Measurements from ENCODE around the gene RAB6B. TPM values are rescaled to one million over a fixed set of nuclear protein-coding genes. Genes with fewer than 3 reads are reported as not detected.

The RAB6B gene
- total and polyA plus RNA-seq, 7 donors = 0.93 to 3.8 (median 2.0) TPM

- H3K9me3 ChIP-seq = no peaks in the 10 kb centered on the region
- H3K4me3 ChIP-seq = no peak overlapping the region
- no peaks in the 10 kb centered on the region for H3K4me1 ChIP-seq
- no peaks in the 10 kb centered on the region for H3K27me3 ChIP-seq (ENCODE audit: insufficient read depth in 3 of 3, low read length in 2 of 3)
- no peak for TF ChIP-seq CTCF (IDR thresholded peaks at IDR 0.05)
- H3K27ac ChIP-seq = no peak overlapping the region
- WGBS, 3 donors = 88 to 96% (median 96%) methylated on average over 4 of the region's 4 CpGs
- ATAC-seq = no peak
- no peak for DNase-seq
- intact Hi-C loops (cut with DNase I) = no loop called here
- H3K36me3 ChIP-seq (ENCODE audit: insufficient read depth in 1 of 2, low read depth in 1 of 2) = no peaks in the 10 kb centered on the region
Observed at GRCh38 chr3:133838296-133838789, 57.3 kb downstream of the RAB6B start.

GRCh38 chr3:133837487-133838295 lies 58.0 kb downstream of the RAB6B start:
- no peaks in the 10 kb centered on the region for H3K27me3 ChIP-seq (ENCODE audit: insufficient read depth in 3 of 3, low read length in 2 of 3)
- no peaks in the 10 kb centered on the region for H3K4me1 ChIP-seq
- no peaks in the 10 kb centered on the region for H3K36me3 ChIP-seq (ENCODE audit: insufficient read depth in 1 of 2, low read depth in 1 of 2)
- 88 to 92% (median 91%) methylated on average over 22 of the region's 22 CpGs for whole genome bisulfite sequencing, 3 donors
- no peak for DNase-seq
- ATAC-seq = no peak
- intact Hi-C loops (cut with DNase I) = no loop called here
- no peaks in the 10 kb centered on the region for H3K9me3 ChIP-seq
- no peak overlapping the region for H3K4me3 ChIP-seq
- no peak overlapping the region for H3K27ac ChIP-seq
- no peak for TF ChIP-seq CTCF (IDR thresholded peaks at IDR 0.05)

- no peak for ATAC-seq
- Histone ChIP-seq H3K4me1 (no peaks in the 10 kb centered on the region), H3K27me3 (ENCODE audit: insufficient read depth in 3 of 3, low read length in 2 of 3) (no peaks in the 10 kb centered on the region), H3K9me3 (no peaks in the 10 kb centered on the region), H3K4me3 (no peak overlapping the region), H3K36me3 (ENCODE audit: insufficient read depth in 1 of 2, low read depth in 1 of 2) (no peaks in the 10 kb centered on the region), H3K27ac (no peak overlapping the region)
- TF ChIP-seq CTCF (IDR thresholded peaks at IDR 0.05) = no peak
- intact Hi-C loops (cut with DNase I) = no loop called here
- DNase-seq = no peak
- 85 to 92% (median 86%) methylated on average over 6 of the region's 6 CpGs for WGBS, 3 donors
Observed at GRCh38 chr3:133836497-133837158, 59.1 kb downstream of the RAB6B start.

- intact Hi-C loops (cut with DNase I) = no loop called here
- 78 to 95% (median 84%) methylated on average over 4 of the region's 4 CpGs for WGBS, 3 donors
- Histone ChIP-seq H3K4me1 (no peaks in the 10 kb centered on the region), H3K9me3 (no peaks in the 10 kb centered on the region), H3K36me3 (ENCODE audit: insufficient read depth in 1 of 2, low read depth in 1 of 2) (no peaks in the 10 kb centered on the region), H3K27me3 (ENCODE audit: insufficient read depth in 3 of 3, low read length in 2 of 3) (no peaks in the 10 kb centered on the region), H3K4me3 (no peak overlapping the region), H3K27ac (no peak overlapping the region)
- DNase-seq (no peak), ATAC-seq (no peak)
- no peak for TF ChIP-seq CTCF (IDR thresholded peaks at IDR 0.05)
Observed at GRCh38 chr3:133835961-133836360, 59.7 kb downstream of the RAB6B start.
